GM10266 (cell line): ENCODE measurements around the gene CDKN1A.

Experiments used
- DNase-seq: peaks from one replicate; pipeline ENCODE4 v3.0.0; 2012; ENCODE audit errors: extremely low spot score
- TF ChIP-seq, protein P1 (sequence below): IDR thresholded peaks from 2 replicates; pipeline ENCODE4 v1.5.1; 2012; ENCODE audit warnings: mild to moderate bottlenecking, low read depth; ENCODE audit not compliant: control insufficient read depth, insufficient read depth; ENCODE audit errors: missing control alignments

Gene CDKN1A

GRCh38 chr6:36729161-36729524 is 50.6 kb downstream of the CDKN1A start:
- no peak for DNase-seq
- TF ChIP-seq, protein P1, sequence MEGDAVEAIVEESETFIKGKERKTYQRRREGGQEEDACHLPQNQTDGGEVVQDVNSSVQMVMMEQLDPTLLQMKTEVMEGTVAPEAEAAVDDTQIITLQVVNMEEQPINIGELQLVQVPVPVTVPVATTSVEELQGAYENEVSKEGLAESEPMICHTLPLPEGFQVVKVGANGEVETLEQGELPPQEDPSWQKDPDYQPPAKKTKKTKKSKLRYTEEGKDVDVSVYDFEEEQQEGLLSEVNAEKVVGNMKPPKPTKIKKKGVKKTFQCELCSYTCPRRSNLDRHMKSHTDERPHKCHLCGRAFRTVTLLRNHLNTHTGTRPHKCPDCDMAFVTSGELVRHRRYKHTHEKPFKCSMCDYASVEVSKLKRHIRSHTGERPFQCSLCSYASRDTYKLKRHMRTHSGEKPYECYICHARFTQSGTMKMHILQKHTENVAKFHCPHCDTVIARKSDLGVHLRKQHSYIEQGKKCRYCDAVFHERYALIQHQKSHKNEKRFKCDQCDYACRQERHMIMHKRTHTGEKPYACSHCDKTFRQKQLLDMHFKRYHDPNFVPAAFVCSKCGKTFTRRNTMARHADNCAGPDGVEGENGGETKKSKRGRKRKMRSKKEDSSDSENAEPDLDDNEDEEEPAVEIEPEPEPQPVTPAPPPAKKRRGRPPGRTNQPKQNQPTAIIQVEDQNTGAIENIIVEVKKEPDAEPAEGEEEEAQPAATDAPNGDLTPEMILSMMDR: no peak

- TF ChIP-seq, protein P1: no peak
- no peak for DNase-seq
These were observed 52.2 kb downstream of the CDKN1A start for GRCh38 chr6:36730424-36731380.

DNA sequence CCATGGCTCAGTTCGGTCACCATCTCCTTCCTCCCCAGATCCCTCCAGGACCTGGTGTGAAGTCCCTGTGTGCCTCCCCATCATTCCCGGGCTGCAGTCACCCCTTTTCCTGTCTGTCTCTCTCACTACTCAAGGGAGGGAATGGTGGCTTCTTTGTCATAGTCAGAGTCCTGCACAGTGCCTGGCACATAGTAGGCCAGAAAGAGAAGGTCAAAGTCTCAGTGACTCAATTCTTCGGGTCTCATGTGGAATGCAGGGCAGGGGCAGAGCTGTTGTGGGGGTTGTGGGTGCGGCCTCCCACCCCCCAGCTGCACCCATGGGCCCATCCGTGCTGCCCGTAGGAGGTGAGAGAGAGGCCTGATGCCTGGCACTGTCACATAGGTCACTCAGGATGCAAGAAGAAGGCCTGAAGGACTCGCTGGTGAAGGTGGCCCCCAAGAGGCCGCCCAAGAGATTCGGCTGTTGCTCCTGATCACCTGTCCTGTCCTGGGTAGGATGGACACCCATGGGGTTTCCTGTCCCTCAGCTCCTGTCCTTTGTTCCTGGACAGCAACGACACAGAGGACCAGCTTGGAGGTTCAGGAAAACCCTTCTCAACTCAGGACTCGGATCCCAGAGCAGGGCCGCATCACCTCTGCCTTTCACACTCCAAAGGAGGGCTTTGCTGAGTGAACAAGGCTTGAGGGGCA is 53.3 kb downstream of the CDKN1A start:
- TF ChIP-seq, protein P1: no peak
- no peak for DNase-seq

- TF ChIP-seq, protein P1: no peak
- DNase-seq: no peak
These were observed 54.8 kb downstream of the CDKN1A start for GRCh38 chr6:36733300-36733699.

- TF ChIP-seq, protein P1: no peak
- no peak for DNase-seq
These were observed 56.1 kb downstream of the CDKN1A start for GRCh38 chr6:36734486-36735060.

- TF ChIP-seq, protein P1: no peak
These were observed 56.9 kb downstream of the CDKN1A start for GRCh38 chr6:36735110-36736071.

More at GRCh38 chr6:36735110-36736071, 56.9 kb downstream of the CDKN1A start:
- DNase-seq: no peak
